Caki2 (cell line): ENCODE data around the gene EPB41. TPM values are rescaled to one million over a fixed set of nuclear protein-coding genes. Genes with fewer than 3 reads are reported as not detected.
"Not testable (repeated sequence)": the region's sequence is repeated elsewhere in the genome, so short reads cannot be mapped to it uniquely, and the experiment has no call there.

Experiments
- DNase-seq: peaks from one replicate; pipeline ENCODE4 v3.0.0-alpha.2; 2015; ENCODE audit warnings: low read depth
- in situ Hi-C: cut with HindIII; loops from 2 replicates; pipeline ENCODE4 v1.10.0; 2016; ENCODE audit warnings: low sequenced_read_pairs, low pct_unique_long_range_greater_than_20kb, mixed read lengths
- total RNA-seq: library from RNA; depleted of rRNA; stranded (reverse); fragments of >200 nt; shearing (Covaris generic); gene quantifications from 2 replicates; pipeline ENCODE4 v1.2.3, GENCODE V29; 2014; ENCODE audit warnings: low replicate concordance; rRNA removed

Gene EPB41
- total RNA-seq: 11.8 and 17.6 TPM in 2 replicates

- in situ Hi-C loops: no loop called here
- DNase-seq: peak; percentile 97
These were observed at the start of gene EPB41 for GRCh38 chr1:28914228-28915030. TSS of gene EPB41 (plus strand) at chr1:28914569. CDS start at chr1:28987438, 72,869 bp downstream.

GRCh38 chr1:28864695-28865094 lies 49.7 kb upstream of the EPB41 start:
- no peak for DNase-seq
- in situ Hi-C loops: no loop called here

- peak; percentile 65 for DNase-seq
- in situ Hi-C loops: no loop called here
These were observed 48.2 kb upstream of the EPB41 start for GRCh38 chr1:28865997-28866650.

DNA sequence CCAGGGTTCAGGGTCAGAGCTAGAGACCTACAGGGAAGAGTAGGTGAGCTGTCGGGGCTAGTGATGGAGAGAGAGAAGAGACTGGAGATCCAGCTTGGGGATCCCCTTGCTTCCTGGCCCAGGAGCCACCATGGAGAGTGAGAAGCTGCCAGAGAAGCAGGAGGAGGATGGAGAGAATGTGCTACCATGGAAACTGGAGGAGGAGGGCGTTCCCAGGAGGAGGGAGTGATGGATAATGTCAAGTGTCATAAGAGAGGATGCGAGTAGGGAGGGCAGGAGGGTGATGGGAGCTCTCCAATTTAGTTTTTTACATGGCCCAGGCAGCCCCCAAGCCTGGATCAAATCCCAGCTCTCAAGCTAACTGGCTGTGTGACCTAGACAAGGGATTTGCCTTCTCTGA lies 46.5 kb upstream of the EPB41 start:
- no peak for DNase-seq
- in situ Hi-C loops: no loop called here

GRCh38 chr1:28869952-28870351 lies 44.4 kb upstream of the EPB41 start:
- in situ Hi-C loops: no loop called here

GRCh38 chr1:28871631-28872401 lies 42.6 kb upstream of the EPB41 start:
- in situ Hi-C loops: no loop called here
- DNase-seq: peak; percentile 50

More at GRCh38 chr1:28869952-28870351, 44.4 kb upstream of the EPB41 start:
- DNase-seq: no peak

GRCh38 chr1:28875134-28875533 lies 39.2 kb upstream of the EPB41 start:
- DNase-seq, in situ Hi-C loops: not testable (repeated sequence)

DNA sequence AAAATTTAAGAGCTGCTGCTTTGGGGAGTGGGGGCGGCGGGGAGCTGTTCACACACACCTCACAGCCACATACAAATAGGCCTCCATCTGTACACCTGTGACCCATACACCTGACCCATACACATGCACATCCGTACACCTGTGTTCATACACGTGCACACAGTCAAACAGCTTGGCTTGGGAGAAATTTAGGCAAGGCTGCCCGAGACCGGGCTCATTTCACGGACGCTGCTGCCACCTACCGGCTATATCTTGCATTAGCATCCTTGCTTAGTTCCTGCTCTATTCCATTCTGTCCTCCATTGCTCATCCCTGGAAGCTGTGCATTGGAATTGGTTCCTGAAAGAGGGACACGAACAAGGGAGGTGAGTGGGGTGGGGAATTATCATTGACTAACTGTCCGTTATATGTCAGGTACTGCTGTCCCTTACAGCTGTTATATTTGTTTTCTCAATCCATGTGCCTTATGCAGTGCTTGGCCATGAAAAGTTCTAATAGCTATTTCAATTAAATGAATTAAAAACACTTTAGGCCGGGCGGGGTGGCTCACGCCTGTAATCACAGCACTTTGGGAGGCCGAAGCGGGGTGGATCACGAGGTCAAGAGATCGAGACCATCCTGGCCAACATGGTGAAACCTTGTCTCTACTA lies 37.1 kb upstream of the EPB41 start:
- peak; percentile 59 for DNase-seq

GRCh38 chr1:28878796-28879195 lies 35.6 kb upstream of the EPB41 start:
- no peak for DNase-seq
- in situ Hi-C loops: no loop called here

More for the DNA sequence above, 37.1 kb upstream of the EPB41 start:
- in situ Hi-C loops: no loop called here

DNA sequence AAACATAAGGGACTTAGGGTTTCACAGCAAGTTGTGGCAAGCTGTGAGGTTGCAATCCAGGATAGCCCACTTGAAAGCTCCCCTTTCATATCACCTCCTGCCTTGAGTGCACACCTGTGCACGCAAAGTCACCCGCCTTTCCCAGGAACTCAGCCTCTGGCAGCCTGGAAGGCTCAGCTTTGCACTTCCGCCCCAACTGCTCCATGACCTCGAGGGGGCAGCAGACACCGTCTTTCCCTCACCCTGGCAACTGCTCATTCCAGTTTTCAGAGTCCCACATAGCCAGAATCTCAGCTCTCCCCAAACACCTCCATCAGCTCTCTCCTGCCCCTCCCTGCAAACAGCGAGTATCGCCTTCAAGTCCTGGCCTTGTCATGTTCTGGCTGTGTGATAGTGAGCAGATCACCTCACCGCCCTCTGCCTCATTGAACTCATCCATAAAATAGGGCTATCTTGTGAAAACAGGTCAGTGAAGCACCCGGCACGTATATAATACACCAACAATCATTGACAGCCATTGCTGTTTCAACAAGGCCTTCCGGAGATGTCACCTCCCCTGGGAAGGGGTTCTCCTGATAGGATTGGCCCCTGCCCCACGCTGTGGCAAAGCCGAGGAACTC lies 32.2 kb upstream of the EPB41 start:
- in situ Hi-C loops: no loop called here
- peak; percentile 84 for DNase-seq

- DNase-seq: no peak
- in situ Hi-C loops: no loop called here
These were observed 31.1 kb upstream of the EPB41 start for GRCh38 chr1:28883242-28883616.

DNA sequence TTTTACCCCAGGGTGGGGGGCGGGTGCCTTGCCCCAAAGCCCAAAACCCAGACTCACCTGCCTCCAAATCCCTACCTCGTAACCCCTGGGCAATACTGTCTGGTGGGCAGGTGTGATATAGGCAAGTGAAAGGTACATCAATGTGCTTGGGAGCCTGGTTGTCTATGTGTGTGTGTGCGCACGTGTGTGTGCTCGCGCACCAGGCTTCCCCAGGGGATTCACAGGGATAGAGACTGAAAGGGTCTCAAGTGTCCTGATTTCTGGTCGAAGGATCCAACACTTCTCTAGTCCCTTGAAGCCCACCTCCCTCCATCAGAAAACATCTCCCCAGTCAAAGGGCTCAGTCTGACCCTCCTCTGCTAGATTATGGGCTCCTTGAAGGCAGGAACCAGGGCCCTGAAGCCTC lies 28.9 kb upstream of the EPB41 start:
- in situ Hi-C loops: no loop called here
- DNase-seq: no peak

DNA sequence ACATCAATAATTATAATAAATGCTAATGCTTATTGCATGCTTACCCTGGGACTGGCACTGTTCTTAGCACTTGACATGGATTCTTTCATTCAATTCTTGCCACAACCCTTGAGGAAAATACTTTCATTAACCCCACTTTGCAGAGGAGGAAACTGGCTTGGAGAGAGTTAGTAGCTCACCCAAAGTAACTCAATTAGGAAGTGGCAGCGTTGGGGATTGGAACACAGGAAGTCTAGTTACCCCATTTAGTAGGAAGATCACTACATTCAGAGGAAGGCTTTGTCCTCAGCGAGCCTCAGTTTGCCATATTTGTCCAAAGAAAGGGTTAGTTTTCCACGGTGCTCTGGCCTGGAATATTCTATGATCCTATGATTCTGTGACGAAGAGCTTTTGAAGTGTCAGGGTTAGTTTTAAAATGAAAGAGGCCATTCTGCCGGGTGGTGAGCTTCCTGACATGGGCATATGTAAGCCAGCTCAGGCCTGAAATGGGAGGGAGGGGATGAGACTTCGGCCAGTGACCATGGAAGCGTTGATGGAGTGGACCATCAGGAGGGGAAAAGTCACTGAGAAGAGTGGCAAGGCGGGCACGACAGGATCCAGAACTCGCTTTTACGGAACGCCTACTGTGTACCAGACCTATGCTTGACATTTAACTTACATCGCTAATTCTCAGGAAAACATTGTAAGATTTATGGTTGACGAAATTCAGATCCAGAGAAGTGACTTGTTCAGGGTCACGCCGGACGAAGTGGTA lies 28.2 kb upstream of the EPB41 start:
- DNase-seq: no peak
- in situ Hi-C loops: no loop called here

DNA sequence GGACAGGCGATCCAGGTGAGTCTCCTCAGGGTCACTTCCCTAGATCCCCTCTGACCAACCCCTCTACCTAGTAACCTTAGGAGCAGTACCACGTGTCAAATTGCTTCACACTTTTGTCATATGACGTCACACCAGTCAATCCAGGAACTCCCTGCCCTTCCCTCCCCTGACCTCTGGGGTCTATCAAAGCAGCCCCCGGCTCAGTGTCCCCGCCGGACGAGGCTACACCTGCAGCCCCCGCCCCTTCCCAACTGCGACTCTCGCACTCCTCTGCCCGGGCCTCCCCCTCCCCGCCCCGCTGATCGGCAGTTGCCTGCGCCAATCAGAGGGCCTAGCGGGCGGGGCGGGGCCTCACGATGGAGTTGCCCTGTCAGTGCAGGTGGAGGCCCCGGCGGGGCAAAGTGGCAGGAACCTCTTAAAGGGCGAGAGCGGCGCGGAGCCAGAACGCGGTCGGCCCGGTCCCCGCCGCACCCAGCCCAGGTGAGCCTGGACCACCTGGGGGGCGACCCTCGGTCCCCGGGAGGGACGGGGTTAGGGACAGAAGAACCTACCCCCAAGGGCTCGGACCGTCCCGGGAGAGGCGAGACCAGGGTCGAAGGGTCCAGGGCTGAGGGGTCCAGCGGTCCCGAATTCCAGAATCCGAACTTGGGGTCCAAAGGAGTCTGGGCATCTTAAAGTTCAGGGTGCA lies 27.5 kb upstream of the EPB41 start:
- DNase-seq: peak; percentile 82

DNA sequence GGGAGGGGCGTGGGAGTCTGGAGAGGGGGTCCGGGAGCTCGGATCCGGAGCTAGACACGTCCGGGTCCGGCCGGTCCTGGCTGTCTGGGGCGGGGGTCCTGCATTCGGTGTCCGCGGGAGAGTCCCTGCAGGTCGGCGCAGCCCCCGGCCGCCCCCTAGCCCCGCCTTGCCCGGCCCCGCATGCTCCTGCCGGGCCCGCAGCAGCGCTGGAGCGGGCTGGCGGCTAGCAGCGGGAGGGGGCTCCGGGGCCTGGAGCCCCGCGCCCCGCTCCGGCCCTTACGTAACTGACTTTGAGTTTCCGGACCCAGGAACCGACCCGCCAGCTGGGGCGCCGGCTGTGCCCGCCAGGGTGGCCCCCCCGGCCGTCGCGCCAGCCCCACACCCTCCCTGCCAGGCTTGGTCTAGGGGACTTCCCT lies 26.9 kb upstream of the EPB41 start:
- in situ Hi-C loops: no loop called here
- no peak for DNase-seq

More for the DNA sequence above, 27.5 kb upstream of the EPB41 start:
- in situ Hi-C loops: no loop called here

- in situ Hi-C loops: no loop called here
- DNase-seq: no peak
These were observed 26.3 kb upstream of the EPB41 start for GRCh38 chr1:28887835-28888682.
